COR-L47 (cell line): ENCODE measurements around the gene CMIP.
A peak's percentile ranks its signal among the peaks of the same experiment; 100 is the strongest.

ENCODE experiments used
- DNase-seq: peaks from one replicate; lab custom pipeline; 2025; lab: John Stamatoyannopoulos, UW

Gene CMIP

DNA sequence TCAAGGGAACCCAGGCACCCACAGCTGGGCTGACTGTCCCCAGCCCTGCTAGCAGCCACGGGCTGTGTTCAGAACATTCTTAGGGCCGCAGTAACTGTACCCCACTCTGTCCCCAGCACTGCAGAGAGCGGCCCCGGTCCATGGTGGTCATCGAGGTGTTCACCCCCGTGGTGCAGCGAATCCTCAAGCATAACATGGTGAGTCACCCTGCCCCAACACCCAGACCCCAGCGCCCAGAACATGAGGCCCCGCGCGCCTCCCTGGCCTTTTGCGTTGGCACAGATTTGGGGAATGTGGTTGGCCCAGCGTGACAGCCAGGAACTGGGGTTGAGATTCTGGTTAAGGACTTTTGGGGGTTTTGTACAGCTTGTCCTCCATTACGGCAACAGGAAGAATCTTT is 219.5 kb downstream of the CMIP start:
- DNase-seq: no peak

DNA sequence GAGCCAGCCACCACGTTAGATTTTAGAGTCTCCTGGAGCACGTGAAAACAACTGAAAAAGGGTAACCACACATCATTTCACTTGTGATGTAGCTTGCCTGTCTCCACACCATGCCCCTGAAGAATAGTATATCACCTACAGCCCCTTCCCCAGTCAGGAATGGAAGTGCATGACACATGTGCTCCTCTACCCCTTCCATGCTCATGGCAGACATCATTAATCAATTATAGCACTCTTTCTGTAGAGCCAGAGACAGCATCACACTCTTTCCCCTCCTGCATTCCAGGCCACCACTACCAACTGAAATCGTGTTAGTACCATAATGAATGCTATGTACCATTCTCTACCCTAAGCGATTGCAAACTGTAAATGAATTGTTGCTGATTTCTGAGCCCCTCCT is 221.0 kb downstream of the CMIP start:
- DNase-seq: no peak

DNA sequence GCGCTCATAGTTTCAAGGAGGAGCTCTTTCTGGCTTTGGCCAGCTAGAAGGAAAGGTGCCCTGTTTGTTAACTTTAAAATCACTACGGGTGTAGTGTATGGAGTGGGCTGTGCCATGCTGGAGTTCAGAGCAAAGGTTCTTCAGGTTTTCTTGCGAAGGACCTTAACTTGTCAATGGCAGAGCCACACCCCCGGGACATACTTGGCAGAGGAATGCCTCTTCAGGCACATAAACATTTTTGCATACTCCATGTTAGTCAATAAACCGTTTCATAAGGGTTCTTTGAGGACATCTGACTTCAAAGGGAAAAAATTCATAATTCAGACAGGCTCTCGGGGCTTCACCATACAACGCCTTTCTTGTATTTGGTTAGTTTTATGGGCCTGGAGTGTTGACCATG is 221.5 kb downstream of the CMIP start:
- DNase-seq: no peak

DNA sequence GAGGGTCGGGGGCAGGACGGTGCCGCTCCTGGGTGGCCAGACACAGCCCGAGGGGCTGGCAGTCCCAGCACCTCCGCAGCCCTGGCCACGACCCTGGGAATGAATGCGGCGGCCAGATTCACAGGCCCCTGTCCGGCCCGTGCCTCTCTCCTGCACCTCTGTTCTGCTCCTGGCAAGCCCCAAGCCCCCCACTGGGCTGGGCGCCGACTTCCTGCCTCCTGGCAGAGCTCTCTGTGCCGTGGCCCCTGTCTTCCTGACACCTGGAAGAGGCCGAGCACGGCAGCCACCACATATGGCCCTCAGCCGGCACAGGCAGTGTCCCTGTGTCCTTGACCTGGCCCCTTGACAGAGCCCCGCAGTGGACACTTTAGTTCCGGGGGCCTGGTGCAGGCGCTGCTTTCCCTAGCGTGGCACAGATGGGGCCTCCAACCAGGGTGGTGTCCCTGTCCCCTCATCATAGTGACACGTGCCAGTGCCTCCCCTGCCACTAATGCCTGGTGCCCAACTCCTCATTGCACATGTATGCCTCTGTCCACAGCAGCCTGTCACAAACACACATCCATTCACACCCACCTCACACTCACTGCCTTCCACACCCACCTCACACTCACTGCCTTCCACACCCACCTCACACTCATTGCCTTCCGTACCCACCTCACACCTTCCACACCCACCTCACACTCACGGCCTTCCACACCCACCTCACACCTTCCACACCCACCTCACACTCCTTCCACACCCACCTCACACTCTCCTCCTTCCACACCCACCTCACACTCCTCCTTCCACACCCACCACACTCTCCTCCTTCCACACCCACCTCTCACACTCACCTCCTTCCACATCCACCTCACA is 223.9 kb downstream of the CMIP start:
- DNase-seq: peak; percentile 70

DNA sequence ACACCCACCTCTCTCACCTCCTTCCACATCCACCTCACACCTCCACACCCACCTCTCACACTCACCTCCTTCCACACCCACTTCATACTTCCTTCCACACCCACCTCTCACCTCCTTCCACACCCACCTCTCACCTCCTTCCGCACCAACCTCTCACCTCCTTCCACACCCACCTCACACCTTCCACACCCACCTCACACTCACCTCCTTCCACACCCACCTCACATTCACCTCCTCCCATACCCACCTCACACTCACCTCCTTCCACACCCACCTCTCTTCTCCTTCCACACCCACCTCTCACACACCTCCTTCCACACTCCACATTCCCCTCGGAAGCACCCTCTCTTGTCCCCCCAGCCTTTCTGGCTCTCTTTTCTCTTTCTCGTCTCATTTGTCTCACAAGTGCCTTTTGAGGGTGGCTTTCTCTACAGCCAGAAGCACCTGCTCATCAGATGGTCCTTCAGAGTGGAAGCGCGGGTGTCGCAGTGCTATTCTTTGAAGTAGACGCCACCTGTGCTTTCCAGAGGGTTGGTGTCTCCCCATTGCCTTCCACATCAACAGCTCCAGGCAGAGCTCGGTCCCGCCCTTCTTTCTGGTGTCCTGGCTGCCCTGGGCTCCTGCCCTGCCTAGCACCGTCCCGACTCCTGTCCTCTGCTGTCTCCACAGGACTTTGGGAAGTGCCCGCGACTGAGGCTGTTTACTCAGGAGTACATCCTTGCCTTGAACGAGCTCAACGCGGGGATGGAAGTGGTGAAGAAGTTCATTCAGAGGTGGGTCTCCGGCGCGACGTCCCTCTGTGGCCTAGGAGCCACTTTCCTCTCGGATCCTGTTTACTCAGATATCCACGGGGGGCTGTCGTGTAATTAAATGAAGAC is 225.1 kb downstream of the CMIP start:
- no peak for DNase-seq

DNA sequence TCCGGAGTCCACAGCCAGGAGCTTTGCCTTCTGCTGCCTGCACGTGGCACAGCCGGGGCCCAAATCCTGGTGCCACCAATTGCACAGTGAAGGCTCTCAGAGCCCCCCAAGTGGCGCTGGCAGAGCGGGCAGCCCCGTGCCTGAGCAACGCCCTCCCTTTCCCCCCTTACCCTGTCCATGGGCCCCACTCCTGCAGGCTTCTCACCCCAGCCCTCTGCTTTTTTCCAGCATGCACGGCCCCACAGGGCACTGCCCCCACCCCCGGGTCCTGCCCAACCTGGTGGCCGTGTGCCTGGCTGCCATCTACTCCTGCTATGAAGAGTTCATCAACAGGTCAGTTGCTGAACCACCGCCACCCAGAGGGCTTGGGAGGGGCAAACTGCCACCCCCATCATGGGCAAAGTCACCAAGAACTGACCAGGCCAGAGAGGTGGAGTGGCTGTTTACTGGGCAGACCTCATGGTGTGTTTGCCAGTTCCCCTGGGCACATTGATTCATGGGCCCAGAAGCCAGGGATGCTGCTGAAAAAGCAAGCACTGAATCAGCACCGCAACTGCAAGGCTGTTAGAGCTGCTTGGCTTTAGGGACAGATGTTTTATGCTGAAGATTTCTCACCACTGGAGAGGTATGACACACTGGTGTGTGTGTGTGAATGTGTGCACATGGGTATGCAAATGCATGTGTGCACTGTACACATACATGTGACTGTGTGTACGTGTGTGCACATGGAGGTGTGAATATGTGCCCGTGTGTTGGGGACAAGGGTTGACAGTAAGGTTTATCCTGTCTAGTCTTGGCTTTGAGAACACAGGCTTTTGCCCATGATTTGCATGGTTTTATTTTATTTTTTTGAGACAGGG is 227.4 kb downstream of the CMIP start:
- DNase-seq: no peak

DNA sequence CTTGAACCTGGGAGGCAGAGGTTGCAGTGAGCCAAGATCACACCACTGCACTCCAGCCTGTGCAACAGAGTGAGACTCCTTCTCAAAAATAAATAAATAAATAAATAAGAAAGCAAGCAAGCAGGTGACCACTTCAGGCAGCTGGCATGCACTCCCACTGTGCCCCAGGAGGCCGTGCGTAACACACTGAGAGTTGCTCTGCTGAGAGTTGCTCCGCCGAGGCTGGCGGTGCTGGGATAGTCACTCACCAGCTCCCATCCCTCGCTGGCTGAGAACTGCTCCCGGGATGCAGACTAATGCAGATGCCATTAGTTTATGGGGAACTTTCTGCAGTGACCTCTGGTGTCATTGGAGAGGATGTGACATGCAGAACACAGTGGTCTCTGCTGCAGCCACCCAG is 228.8 kb downstream of the CMIP start:
- DNase-seq: no peak

DNA sequence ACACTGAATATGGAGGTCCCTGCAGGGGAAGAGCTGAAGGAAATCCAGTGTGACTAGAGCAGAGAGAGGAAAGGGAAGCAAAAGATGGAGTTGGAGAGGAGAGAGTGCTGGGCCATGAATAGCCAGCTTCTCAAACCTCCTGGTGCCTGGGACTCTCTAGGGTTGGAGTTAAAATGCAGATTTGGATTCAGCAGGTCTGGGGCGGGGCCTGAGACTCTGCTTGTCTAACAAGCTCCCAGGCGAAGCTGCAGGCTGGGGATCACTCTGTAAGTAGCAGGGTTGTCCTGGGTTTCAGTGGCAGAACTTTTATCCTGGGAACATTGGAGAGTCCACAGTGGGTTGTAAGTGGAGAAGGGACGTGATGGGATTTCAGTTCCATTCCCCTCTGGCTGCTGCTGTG is 231.1 kb downstream of the CMIP start:
- no peak for DNase-seq

DNA sequence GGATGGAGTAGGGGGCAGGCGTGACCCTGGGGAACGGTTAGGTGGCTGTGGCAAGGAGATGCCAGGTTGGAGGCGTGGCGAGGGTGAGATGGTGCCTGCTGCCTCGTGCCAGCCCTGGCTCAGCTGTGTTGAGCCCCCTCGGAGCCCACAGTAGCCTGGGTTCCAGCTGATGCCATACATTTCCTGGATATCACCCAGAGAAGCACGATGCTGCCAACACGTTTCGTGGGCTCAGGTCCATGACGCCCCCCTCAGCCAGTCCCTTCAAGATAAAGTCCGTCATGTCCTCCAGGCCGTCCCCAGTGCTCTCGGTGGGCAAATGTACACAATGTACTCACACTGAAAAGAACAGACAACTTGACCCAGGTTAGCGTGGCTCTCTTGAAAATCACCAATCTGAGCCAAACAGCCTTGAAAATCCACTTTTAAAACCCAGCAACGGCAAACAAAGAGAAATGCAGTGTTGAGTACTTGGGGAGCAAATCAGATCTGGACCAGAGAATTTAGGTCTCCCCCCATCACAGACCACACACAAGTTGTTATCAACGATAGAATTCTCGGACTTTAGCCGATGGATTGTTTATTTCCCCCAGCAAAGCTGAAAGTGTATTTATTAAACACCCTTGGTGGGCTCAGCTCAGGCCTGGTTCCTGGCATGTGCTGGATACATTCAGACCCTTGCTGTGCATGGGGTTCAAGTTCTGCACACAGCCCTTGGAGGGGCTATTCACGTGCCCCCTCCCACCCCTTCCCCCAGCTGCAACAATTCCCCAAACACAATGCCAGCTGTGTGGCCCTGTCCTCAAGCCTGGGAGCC is 231.7 kb downstream of the CMIP start:
- DNase-seq: no peak

DNA sequence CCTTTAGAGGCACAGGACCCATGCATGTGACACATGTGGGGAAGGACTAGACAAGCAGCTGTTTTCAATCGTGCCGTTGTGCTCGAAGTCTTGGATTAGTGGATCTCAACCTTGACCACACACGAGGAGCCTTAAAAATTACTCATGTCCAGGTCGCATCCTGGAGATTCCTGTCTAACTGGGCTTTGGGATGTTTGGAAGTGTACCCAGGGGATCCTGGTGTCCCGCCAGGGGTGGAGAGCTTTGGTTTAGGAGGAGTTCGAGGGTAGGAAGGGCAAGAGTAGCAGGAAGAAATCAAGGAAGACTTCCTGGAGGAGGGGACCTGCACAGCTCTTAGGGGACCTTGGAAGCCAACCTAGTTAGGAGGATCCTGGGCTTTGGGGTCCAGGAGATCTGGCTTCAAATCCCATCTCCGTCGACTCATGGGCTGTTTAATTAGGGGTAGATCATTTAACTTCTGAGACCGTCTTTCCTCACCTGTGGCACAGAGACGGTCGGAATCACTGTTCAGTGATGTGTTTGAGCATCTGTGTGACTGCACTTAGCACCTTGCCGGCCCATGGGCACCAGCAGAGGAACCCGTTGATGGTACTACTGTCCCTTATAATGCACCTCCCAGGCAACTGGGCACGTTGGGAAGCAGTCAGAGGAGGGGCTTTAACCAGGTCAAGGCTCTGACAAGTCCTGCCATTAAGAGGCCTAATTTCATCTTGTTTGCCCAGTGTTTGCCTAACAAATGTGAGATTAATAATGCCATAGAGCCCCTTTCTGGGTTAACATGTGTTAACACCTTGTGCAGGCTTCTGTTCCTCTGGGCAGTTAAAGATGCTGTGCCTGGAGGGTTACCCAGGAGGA is 232.5 kb downstream of the CMIP start:
- DNase-seq: no peak

DNA sequence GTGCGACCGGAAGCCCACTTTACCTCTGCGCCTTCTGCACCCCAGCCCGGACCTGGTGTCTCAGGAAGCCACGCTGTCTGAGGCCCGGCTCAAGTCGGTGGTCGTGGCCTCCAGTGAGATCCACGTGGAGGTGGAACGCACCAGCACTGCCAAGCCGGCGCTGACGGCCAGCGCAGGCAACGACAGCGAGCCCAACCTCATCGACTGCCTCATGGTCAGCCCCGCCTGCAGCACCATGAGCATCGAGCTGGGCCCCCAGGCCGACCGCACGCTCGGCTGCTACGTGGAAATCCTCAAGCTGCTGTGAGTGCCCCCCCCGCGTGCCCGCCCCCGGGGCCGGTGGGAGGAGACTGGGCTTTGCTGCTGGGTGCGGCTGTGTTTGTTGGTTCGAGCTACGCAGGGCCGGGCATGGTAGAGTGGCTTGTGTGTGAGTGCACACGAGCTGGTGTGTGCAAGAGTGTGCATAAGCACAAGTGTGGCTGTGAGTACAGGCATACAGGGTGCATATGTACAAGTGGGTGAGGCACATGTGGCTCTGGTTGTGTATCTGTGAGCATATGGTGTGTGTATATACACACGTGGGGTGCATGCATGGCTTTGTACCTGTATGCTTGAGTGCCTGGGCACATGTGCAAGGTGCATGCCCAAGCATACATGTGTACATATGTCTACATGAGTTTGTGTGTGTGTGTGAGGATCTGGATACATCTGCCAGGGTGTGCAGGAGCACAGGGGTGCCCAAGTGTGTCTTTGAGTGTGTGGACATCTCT is 233.9 kb downstream of the CMIP start:
- no peak for DNase-seq

DNA sequence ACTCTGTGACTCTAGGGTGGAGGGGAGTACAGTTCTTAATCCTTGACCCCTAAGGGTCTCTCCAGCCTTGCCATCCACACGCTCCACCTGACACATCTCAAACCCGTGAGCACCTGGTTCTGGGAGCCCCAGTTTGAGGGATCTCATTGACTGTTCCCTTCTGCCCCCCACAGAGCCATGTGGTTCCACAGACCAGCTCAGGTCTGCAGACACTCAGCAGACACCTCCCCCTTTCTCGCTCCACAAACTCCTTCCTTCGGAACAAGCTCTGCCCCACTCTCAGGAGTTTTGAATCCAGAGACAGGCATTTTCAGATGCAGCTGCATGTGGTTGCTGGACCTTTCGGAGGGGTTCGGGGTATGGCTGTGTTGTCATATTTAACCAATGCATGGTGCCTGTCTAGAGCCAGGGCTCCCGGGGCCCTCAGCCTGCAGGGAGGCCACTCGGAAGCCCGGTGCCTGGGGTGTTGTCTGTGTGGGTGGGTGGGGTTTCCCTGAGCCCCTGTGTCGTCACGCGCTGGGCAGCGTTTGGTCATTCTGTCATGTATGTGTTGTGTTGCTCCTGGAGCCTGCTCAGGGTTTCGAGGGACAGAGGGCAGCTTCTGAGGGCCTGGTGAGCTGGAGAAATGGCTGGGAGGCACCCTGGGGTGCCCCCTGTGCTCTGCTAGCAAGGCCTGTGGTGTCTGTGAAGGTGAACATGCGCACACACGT is 235.3 kb downstream of the CMIP start:
- no peak for DNase-seq

DNA sequence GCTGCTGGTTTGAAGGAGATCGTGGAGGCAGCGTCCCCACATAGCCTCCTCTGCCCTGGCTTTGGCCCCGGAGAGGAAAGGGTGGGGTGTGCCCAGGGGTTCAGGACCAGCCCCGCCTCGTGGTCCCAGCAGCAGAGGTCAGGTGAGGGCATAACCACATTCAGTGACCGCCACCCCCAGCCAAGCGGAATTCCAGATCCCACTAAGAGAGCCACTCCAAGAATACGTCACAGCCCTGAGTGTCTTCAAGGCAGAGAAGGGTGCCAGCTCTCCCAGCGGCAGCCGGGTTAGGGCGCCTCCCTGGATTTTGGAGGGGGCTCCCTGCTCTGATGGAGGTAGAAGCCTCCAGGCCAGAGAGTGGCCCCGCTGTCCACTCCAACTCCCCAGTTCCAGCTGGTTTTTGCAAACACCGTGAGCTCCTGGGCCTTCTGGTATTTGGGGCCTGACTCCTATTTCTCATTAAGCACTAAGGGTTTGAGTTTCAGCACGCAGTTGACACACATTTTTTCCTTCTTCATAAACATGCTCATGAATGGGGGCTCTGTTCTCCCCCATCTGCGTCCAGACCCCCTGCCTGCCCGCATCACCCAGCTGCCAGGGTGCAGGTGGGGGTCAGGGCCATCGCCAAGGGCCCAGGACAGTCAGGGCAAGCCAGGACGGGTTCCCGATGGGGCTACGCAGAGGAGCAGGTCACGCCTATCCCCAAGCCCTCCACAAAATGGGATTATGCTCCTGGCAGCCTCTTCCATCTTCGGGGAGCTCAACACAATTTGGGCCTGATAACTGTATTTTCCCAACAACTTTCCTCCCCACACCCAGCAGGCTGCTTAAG is 236.1 kb downstream of the CMIP start:
- DNase-seq: no peak

DNA sequence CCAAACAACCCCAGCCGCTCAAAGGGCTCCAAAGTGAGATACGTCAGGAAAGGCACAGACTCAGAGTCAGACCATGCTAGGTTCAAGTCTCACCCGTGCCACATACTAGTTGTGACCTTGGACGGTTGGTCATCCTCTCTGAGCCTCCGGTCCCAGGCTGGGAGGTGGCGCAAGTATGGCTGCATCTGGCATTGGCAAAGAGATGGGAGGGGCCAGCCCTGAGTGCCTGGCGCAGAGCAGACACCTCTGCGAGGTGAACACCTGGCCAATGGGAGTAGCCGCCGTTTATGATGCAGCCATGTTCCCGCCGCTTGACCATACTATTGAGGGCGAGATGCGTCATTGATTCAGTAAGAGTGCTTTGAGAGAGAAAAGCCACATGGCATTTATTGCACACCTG is 236.7 kb downstream of the CMIP start:
- DNase-seq: no peak

DNA sequence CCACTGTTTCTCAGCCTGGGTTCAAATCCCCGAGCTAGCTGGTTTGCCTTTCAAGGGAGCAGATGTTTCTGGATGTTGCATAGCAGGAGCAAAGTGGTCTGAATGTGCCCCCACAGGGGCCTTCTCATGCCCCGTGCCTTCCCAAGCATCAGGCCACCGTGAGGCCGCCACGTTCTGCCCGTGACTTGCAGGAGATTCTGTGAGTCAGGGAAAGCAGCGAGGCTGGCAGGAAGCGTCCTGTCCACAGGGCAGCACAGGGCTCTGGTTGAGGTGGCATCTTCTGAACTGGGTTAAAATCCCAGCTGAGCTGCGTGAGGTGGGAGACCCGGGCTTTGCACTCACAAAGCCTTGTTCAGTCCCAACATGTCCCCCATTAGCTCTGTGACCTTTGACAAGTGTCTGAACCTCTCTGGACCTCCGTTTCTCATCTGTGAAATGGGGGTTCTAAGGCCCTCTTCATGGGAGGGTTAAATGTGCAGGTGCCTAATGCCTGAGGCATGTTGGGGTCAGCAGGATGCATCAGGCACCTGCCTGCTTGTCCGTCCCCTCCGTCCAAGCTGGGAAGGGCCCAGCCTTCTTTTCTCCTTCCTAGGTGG is 239.7 kb downstream of the CMIP start:
- no peak for DNase-seq

DNA sequence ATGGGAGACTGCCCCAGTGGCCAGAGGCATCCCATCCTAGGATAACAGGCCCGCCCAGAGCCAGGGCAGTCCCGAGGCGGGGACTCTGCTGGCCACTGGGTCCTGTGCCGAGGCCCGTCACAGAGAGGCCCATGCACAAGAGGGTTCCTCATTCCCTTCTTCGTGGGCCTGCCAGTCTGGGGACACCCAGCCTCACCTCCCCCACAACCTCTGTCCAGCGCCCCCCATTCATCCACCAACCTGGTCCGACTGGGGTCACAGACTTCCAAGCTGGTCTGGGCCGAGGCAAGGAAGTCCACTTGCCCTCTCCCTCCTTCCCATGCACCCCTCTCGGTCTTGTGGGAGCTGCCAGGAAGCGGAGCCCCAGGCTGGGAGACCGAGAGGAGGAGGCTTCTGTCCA is 240.3 kb downstream of the CMIP start:
- no peak for DNase-seq

DNA sequence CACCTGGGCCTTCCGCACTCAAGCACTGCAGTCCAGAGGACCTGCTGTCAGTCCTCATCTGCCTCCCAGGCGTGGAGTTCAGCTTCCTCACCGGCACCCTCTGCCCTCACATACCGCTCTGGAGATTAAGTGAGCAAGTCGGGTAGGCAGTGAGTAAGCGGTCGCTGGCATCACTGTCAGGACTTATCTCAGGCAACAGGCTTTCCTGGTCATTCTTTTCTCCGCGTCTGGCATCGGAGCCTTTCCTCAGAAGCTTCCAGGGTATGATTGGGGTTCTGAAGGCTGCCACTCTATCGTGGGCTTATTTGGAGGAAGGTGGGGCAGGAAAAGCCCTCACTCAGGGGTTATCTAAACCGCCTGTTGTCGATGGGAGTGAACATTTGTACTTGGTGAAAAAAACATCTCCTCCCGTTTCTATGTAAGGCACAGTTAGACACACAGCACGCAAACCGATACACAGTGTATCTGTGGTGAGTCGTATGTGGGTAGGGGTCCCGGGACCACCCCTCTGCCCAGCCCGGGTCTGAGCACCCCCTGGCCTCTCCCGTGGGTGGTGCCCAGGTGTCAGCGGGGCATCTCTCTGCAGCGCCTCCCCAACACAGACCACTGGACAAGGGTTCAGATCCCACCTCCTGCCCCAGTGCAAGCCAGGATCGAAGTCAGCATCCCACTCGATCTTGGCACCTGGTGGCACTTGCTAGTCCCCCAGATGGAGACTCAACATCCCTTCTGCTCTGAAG is 242.0 kb downstream of the CMIP start:
- DNase-seq: no peak
